ENCODE data around the gene ROPN1B. TPM values are rescaled to one million over a fixed set of nuclear protein-coding genes. Genes with fewer than 3 reads are reported as not detected.
A peak's percentile ranks its signal among the peaks of the same experiment; 100 is the strongest.

Gene ROPN1B
- total RNA-seq, 4 donors from 2014 or later, result 8.6 to 27.6 (median 14.4) TPM

- Histone ChIP-seq H3K9me3 (peaks cover 24% of the 10 kb centered on the region), H3K36me3 (peaks cover 37% of the 10 kb centered on the region), H3K27ac (no peak overlapping the region), H3K4me1 (no peaks in the 10 kb centered on the region), H3K27me3 (no peaks in the 10 kb centered on the region), H3K4me3 (no peak overlapping the region)
- DNase-seq (ENCODE audit: low spot score in 2 of 2), result no peak
- WGBS, result 50% methylated on average over 1 of the region's 7 CpGs
- TF ChIP-seq EP300 (IDR thresholded peaks at IDR 0.05) (no peak), CTCF (IDR thresholded peaks at IDR 0.05) (no peak), POLR2AphosphoS5 (IDR thresholded peaks at IDR 0.05) (no peak), POLR2A (IDR thresholded peaks at IDR 0.05) (no peak)
Measured at GRCh38 chr3:126004692-126005091, 35.7 kb downstream of the ROPN1B start.

DNA sequence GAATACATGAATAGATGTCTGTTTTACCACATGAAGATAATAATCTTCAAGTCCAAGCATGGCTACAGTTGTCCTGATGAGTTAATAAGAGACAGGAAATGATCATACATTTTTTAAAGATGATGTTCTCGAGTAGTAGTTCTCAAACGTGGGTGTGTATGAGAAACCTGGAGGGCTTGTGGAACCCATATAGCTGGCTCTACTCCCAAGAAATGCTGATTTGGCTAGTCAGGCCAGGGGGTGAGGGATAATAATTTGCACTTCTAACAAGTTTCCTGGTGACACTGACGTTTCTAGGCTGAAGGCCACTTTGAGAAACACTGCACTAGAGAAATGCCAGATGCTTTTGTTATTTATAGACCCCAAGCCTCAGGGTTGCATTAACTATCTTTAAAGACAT lies 37.0 kb downstream of the ROPN1B start:
- DNase-seq (ENCODE audit: low spot score in 2 of 2), result no peak
- H3K27me3 ChIP-seq, result no peaks in the 10 kb centered on the region
- H3K4me1 ChIP-seq, result no peaks in the 10 kb centered on the region
- no peak for TF ChIP-seq POLR2A (IDR thresholded peaks at IDR 0.05)
- no peak for TF ChIP-seq CTCF (IDR thresholded peaks at IDR 0.05)
- no peak for TF ChIP-seq EP300 (IDR thresholded peaks at IDR 0.05)
- no peak for TF ChIP-seq POLR2AphosphoS5 (IDR thresholded peaks at IDR 0.05)
- 36% methylated on average over 3 of the region's 3 CpGs for WGBS
- no peak overlapping the region for H3K4me3 ChIP-seq
- peaks cover 45% of the 10 kb centered on the region for H3K36me3 ChIP-seq
- H3K9me3 ChIP-seq, result peaks cover 14% of the 10 kb centered on the region
- no peak overlapping the region for H3K27ac ChIP-seq

GRCh38 chr3:126008219-126008618 lies 39.2 kb downstream of the ROPN1B start:
- no peak overlapping the region for H3K4me3 ChIP-seq
- no peaks in the 10 kb centered on the region for H3K4me1 ChIP-seq
- peaks cover 55% of the 10 kb centered on the region for H3K36me3 ChIP-seq
- TF ChIP-seq CTCF (IDR thresholded peaks at IDR 0.05) (no peak), POLR2A (IDR thresholded peaks at IDR 0.05) (no peak), EP300 (IDR thresholded peaks at IDR 0.05) (no peak), POLR2AphosphoS5 (IDR thresholded peaks at IDR 0.05) (no peak)
- no peak overlapping the region for H3K27ac ChIP-seq
- no peaks in the 10 kb centered on the region for H3K27me3 ChIP-seq
- H3K9me3 ChIP-seq, result no peaks in the 10 kb centered on the region
- DNase-seq (ENCODE audit: low spot score in 2 of 2), result no peak
- 92% methylated on average over 3 of the region's 3 CpGs for WGBS

- peaks cover 61% of the 10 kb centered on the region for H3K36me3 ChIP-seq
- no peak overlapping the region for H3K4me3 ChIP-seq
- H3K27ac ChIP-seq, result no peak overlapping the region
- H3K4me1 ChIP-seq, result peaks cover 5% of the 10 kb centered on the region
- no peaks in the 10 kb centered on the region for H3K27me3 ChIP-seq
- WGBS, result 92% methylated on average over 3 of the region's 3 CpGs
- peak in 1 of 2 donors; percentile 54 for DNase-seq (ENCODE audit: low spot score in 2 of 2)
- no peaks in the 10 kb centered on the region for H3K9me3 ChIP-seq
- TF ChIP-seq CTCF (IDR thresholded peaks at IDR 0.05), result no peak
- no peak for TF ChIP-seq EP300 (IDR thresholded peaks at IDR 0.05)
Measured at GRCh38 chr3:126009181-126009580, 40.2 kb downstream of the ROPN1B start.

DNA sequence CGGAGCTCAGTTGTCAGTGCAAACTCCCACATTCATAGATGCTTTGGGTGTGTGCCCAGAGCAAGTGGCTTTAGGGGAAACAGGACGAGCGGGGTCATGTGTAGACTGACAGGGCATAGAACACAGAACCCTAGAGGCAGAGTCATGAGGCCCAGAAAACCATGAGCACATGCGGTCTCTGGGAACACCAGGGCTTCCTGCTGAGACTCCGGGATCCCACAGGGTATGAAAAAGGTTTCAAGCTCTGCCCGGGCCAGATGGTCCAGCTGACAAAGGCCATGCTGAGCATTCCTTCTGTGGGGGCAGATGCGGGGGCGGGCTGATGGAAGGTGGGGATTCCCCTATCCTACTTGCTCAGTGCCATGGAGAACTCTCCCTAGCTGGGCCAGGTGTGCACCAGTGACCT lies 44.8 kb downstream of the ROPN1B start:
- TF ChIP-seq POLR2A (IDR thresholded peaks at IDR 0.05), result no peak
- no peak for TF ChIP-seq CTCF (IDR thresholded peaks at IDR 0.05)
- TF ChIP-seq EP300 (IDR thresholded peaks at IDR 0.05), result no peak
- TF ChIP-seq POLR2AphosphoS5 (IDR thresholded peaks at IDR 0.05), result no peak
- H3K4me3 ChIP-seq, result no peak overlapping the region
- no peak overlapping the region for H3K27ac ChIP-seq
- no peaks in the 10 kb centered on the region for H3K9me3 ChIP-seq
- H3K27me3 ChIP-seq, result no peaks in the 10 kb centered on the region
- WGBS, result 68% methylated on average over 8 of the region's 8 CpGs
- DNase-seq (ENCODE audit: low spot score in 2 of 2), result peak in 1 of 2 donors; percentile 50
- H3K36me3 ChIP-seq, result peaks cover 40% of the 10 kb centered on the region
- peaks cover 11% of the 10 kb centered on the region for H3K4me1 ChIP-seq

Data from suprapubic skin (tissue), 4 donors.